Keratinocyte (primary cell): Measurements from ENCODE around the gene CYTH2. TPM values are rescaled to one million over a fixed set of nuclear protein-coding genes. Genes with fewer than 3 reads are reported as not detected.

ENCODE experiments used
- DNase-seq: peaks from one replicate; pipeline ENCODE4 v3.0.0-alpha.2; 2011; ENCODE audit warnings: low read depth, missing footprints, low spot score
- FAIRE-seq: peaks from 2 replicates; lab custom pipeline; 2011; peaks lifted over from hg19 to GRCh38; lab: Jason Lieb, UNC
- H2AFZ ChIP-seq: 2 replicates; pipeline ENCODE4 v1.6.0; 2012; ENCODE audit warnings: low read length, control low read depth, inconsistent platforms; ENCODE audit not compliant: control insufficient read depth
- H3K27ac ChIP-seq: 2 replicates; pipeline ENCODE4 v1.5.1; 2011; ENCODE audit warnings: low read length; ENCODE audit not compliant: control insufficient read depth, insufficient read depth
- H3K27me3 ChIP-seq: 3 replicates; pipeline ENCODE4 v1.6.0; 2011; ENCODE audit warnings: low read length; ENCODE audit not compliant: control insufficient read depth, insufficient read depth; ENCODE audit errors: extremely low read depth
- H3K36me3 ChIP-seq, 2 experiments: 2 replicates in 1 of 2; 3 replicates in 1 of 2; pipeline ENCODE4 v1.5.1; 2011; ENCODE audit warnings: low read length in 2 of 2, mild to moderate bottlenecking in 1 of 2; ENCODE audit not compliant: control insufficient read depth in 2 of 2, insufficient read depth in 2 of 2; ENCODE audit errors: extremely low read depth in 1 of 2
- H3K4me1 ChIP-seq: 3 replicates; pipeline ENCODE4 v1.5.1; 2011; ENCODE audit warnings: low read length; ENCODE audit not compliant: control insufficient read depth, insufficient read depth; ENCODE audit errors: extremely low read depth
- H3K4me2 ChIP-seq: 3 replicates; pipeline ENCODE4 v1.6.0; 2011; ENCODE audit warnings: low read depth, low read length; ENCODE audit not compliant: control insufficient read depth, insufficient read depth; ENCODE audit errors: extremely low read depth
- H3K4me3 ChIP-seq, 3 experiments: fragments of 200-600 bp in 1 of 3; sonication (generic) in 1 of 3; 2 replicates in 2 of 3; 3 replicates in 1 of 3; pipeline ENCODE4 v1.5.1; 2011 to 2016; ENCODE audit warnings: low read length in 3 of 3, mild to moderate bottlenecking in 3 of 3, control low read depth in 2 of 3, inconsistent platforms in 1 of 3, low read depth in 1 of 3, mixed read lengths in 1 of 3, mixed run types in 1 of 3, moderate library complexity in 1 of 3; ENCODE audit not compliant: control insufficient read depth in 2 of 3, insufficient read depth in 2 of 3; ENCODE audit errors: extremely low read depth in 1 of 3
- H3K79me2 ChIP-seq: 2 replicates; pipeline ENCODE4 v1.6.0; 2012; ENCODE audit warnings: low read length; ENCODE audit not compliant: control insufficient read depth, insufficient read depth
- H3K9ac ChIP-seq: 3 replicates; pipeline ENCODE4 v1.6.0; 2011; ENCODE audit warnings: low read length; ENCODE audit not compliant: control insufficient read depth, insufficient read depth; ENCODE audit errors: extremely low read depth
- H3K9me1 ChIP-seq: 3 replicates; pipeline ENCODE4 v1.6.0; 2011; ENCODE audit warnings: low read length; ENCODE audit not compliant: control insufficient read depth, insufficient read depth; ENCODE audit errors: extremely low read depth
- H3K9me3 ChIP-seq: 2 replicates; pipeline ENCODE4 v1.5.1; 2012; ENCODE audit warnings: low read depth, low read length; ENCODE audit not compliant: control insufficient read depth
- H4K20me1 ChIP-seq: 3 replicates; pipeline ENCODE4 v1.6.0; 2011; ENCODE audit warnings: low read length; ENCODE audit not compliant: control insufficient read depth, insufficient read depth; ENCODE audit errors: extremely low read depth
- EZH2 ChIP-seq: IDR thresholded peaks from one replicate; pipeline ENCODE4 v1.6.1; 2012; ENCODE audit warnings: inconsistent platforms, mild to moderate bottlenecking, low read length, moderate library complexity
- dilution Hi-C: fragments of 300-500 bp; cut with MboI; formaldehyde crosslinking; loops from one replicate; pipeline ENCODE4 v1.7.0; 2020; ENCODE audit warnings: low sequenced_read_pairs; ENCODE audit not compliant: extremely low pct_ligation_motif_present
- polyA plus RNA-seq, 5 experiments: library from polyadenylated mRNA; depleted of rRNA in 3 of 5; stranded (reverse) in 3 of 5; stranded (forward) in 1 of 5; unstranded in 1 of 5; fragments of >200 nt; gene quantifications; 1 replicate in 1 of 5; 2 replicates in 3 of 5; 3 replicates in 1 of 5; pipeline versions ENCODE4 v1.2.1 to v1.2.3, GENCODE V29; 2011 to 2012; ENCODE audit warnings: missing spikeins in 2 of 5, low read depth in 1 of 5, low replicate concordance in 1 of 5
- TF ChIP-seq, protein P1 (sequence below), 3 experiments: IDR thresholded peaks in 1 of 3; conservative IDR thresholded peaks in 1 of 3; optimal IDR thresholded peaks in 1 of 3; 2 replicates in 2 of 3; 3 replicates in 1 of 3; pipeline versions ENCODE3 to v1.5.1; 2011; ENCODE audit warnings: low read length in 3 of 3, mild to moderate bottlenecking in 3 of 3, moderate library complexity in 2 of 3, control low read depth in 1 of 3, inconsistent platforms in 1 of 3; ENCODE audit not compliant: insufficient read depth in 2 of 3; ENCODE audit errors: extremely low read depth in 1 of 3

Gene CYTH2
- polyA plus RNA-seq, 1 donor (not counting 4 experiments of a cell fraction or from before 2014, with no cell fraction given): 27.0 TPM

GRCh38 chr19:48483301-48483700 lies 14.1 kb downstream of the CYTH2 start:
- Histone ChIP-seq H3K4me3 (no peak overlapping the region), H4K20me1 (no peaks in the 10 kb centered on the region), H3K79me2 (no peaks in the 10 kb centered on the region), H3K9ac (no peak overlapping the region), H3K4me1 (peaks cover 41% of the 10 kb centered on the region), H3K9me3 (no peaks in the 10 kb centered on the region), H3K27ac (no peak overlapping the region), H3K36me3 (peaks cover 5 to 12% of the 10 kb centered on the region in 2 experiments), H2AFZ (no peak overlapping the region), H3K27me3 (no peaks in the 10 kb centered on the region), H3K9me1 (peaks cover 1% of the 10 kb centered on the region), H3K4me2 (no peak overlapping the region)
- no peak for FAIRE-seq
- no peak for TF ChIP-seq EZH2
- TF ChIP-seq, protein P1, sequence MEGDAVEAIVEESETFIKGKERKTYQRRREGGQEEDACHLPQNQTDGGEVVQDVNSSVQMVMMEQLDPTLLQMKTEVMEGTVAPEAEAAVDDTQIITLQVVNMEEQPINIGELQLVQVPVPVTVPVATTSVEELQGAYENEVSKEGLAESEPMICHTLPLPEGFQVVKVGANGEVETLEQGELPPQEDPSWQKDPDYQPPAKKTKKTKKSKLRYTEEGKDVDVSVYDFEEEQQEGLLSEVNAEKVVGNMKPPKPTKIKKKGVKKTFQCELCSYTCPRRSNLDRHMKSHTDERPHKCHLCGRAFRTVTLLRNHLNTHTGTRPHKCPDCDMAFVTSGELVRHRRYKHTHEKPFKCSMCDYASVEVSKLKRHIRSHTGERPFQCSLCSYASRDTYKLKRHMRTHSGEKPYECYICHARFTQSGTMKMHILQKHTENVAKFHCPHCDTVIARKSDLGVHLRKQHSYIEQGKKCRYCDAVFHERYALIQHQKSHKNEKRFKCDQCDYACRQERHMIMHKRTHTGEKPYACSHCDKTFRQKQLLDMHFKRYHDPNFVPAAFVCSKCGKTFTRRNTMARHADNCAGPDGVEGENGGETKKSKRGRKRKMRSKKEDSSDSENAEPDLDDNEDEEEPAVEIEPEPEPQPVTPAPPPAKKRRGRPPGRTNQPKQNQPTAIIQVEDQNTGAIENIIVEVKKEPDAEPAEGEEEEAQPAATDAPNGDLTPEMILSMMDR (optimal IDR thresholded peaks at IDR 0.05 in 1 of 3, IDR thresholded peaks at IDR 0.05 in 1 of 3, conservative IDR thresholded peaks at IDR 0.05 in 1 of 3; ENCODE audit: extremely low read depth in 1 of 3, insufficient read depth in 2 of 3, low read length in 3 of 3): no peak
- DNase-seq: no peak
- dilution Hi-C loops: no loop called here

DNA sequence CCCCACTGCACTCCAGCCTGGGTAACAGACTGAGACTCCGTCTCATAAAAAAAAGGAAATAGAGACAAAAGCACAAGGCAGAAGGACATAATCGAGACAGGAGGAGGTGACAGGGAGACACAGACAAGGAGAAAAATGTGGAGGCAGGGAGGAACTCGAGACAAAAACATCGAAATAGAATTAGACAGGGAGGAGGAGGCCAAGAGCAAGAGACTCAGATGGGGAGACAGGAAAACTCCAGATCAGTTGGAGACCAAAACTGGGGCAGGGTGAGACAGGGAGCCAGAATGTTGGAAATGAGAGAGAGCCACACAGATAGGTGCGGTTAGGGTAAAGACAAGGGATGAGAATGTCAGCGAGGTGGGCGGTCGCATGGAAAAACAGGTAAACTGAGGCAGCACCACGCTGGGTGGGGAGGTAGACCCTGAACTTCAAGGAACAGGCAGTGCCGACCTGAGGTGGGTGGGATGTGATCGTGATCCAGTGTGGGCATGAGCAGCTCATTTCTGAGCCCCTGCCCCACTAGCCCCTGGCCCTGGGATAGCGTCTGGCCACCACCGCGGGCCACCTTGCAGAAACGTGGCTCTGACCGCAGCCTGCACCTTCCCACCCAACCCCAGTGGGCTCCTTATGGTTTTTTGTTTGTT lies 15.2 kb downstream of the CYTH2 start:
- no peak overlapping the region for H3K4me3 ChIP-seq
- H3K4me1 ChIP-seq: peaks cover 44% of the 10 kb centered on the region
- no peaks in the 10 kb centered on the region for H4K20me1 ChIP-seq
- dilution Hi-C loops: no loop called here
- TF ChIP-seq, protein P1 (optimal IDR thresholded peaks at IDR 0.05 in 1 of 3, IDR thresholded peaks at IDR 0.05 in 1 of 3, conservative IDR thresholded peaks at IDR 0.05 in 1 of 3; ENCODE audit: extremely low read depth in 1 of 3, insufficient read depth in 2 of 3, low read length in 3 of 3): no peak
- no peak for TF ChIP-seq EZH2
- no peaks in the 10 kb centered on the region for H3K27me3 ChIP-seq
- no peak overlapping the region for H3K9ac ChIP-seq
- no peaks in the 10 kb centered on the region for H3K9me3 ChIP-seq
- H3K4me2 ChIP-seq: no peak overlapping the region
- peaks cover 4 to 7% of the 10 kb centered on the region in 2 experiments for H3K36me3 ChIP-seq
- H3K27ac ChIP-seq: no peak overlapping the region
- no peak for DNase-seq
- FAIRE-seq: no peak
- no peaks in the 10 kb centered on the region for H3K79me2 ChIP-seq
- no peak overlapping the region for H2AFZ ChIP-seq
- H3K9me1 ChIP-seq: peaks cover 2% of the 10 kb centered on the region
